HepG2 (cell line): Measurements from ENCODE around the gene OST4. TPM values are rescaled to one million over a fixed set of nuclear protein-coding genes. Genes with fewer than 3 reads are reported as not detected.

Experiments used
- CBFB ChIP-seq: sonication (generic); formaldehyde crosslinking; IDR thresholded peaks from 2 replicates; pipeline ENCODE4 v1.4.0; 2020; ENCODE audit warnings: missing genetic modification reagents
- ESRRA ChIP-seq: sonication (generic); formaldehyde crosslinking; IDR thresholded peaks from 2 replicates; pipeline ENCODE4 v1.5.1; 2020; ENCODE audit warnings: mild to moderate bottlenecking, low read depth, missing genetic modification reagents
- FOXK1 ChIP-seq: sonication (generic); formaldehyde crosslinking; IDR thresholded peaks from 2 replicates; pipeline ENCODE4 v1.4.0; 2020; ENCODE audit warnings: low read depth, missing genetic modification reagents, borderline replicate concordance
- HDAC6 ChIP-seq: fragments of 200-600 bp; sonication (generic); IDR thresholded peaks from 2 replicates; pipeline ENCODE4 v1.7.0; 2017; ENCODE audit warnings: mild to moderate bottlenecking, antibody characterized with exemption, low read length, low read depth
- ISL2 ChIP-seq: sonication (generic); formaldehyde crosslinking; IDR thresholded peaks from 2 replicates; pipeline ENCODE4 v1.5.0; 2020; ENCODE audit warnings: missing genetic modification reagents
- MXD4 ChIP-seq: IDR thresholded peaks from 2 replicates; pipeline ENCODE4 v1.6.1; 2016; ENCODE audit warnings: mild to moderate bottlenecking, missing biosample characterization, missing genetic modification reagents
- NFE2L1 ChIP-seq: sonication (generic); formaldehyde crosslinking; IDR thresholded peaks from 2 replicates; pipeline ENCODE4 v1.4.0; 2020; ENCODE audit warnings: missing genetic modification reagents, mild to moderate bottlenecking, borderline replicate concordance
- NR1H2 ChIP-seq: sonication (generic); formaldehyde crosslinking; IDR thresholded peaks from 2 replicates; pipeline ENCODE4 v1.8.1; 2022; ENCODE audit warnings: low read depth, missing genetic modification reagents, borderline replicate concordance
- REL ChIP-seq: sonication (generic); formaldehyde crosslinking; conservative IDR thresholded peaks from 2 replicates; pipeline ENCODE4 v1.8.0; 2022; ENCODE audit warnings: mild to moderate bottlenecking, missing genetic modification reagents, moderate library complexity
- SALL1 ChIP-seq: sonication (generic); formaldehyde crosslinking; IDR thresholded peaks from 2 replicates; pipeline ENCODE4 v1.8.0; 2022; ENCODE audit warnings: mild to moderate bottlenecking, missing genetic modification reagents
- ZFP1 ChIP-seq: IDR thresholded peaks from 2 replicates; pipeline ENCODE4 v1.6.1; 2016
- ZKSCAN8 ChIP-seq: IDR thresholded peaks from 2 replicates; pipeline ENCODE4 v1.6.1; 2016; ENCODE audit warnings: borderline replicate concordance, missing genetic modification reagents, missing compliant biosample characterization
- ZNF121 ChIP-seq: sonication (generic); formaldehyde crosslinking; IDR thresholded peaks from 2 replicates; pipeline ENCODE4 v1.5.0; 2020; ENCODE audit warnings: mild to moderate bottlenecking, missing genetic modification reagents
- ZNF274 ChIP-seq: sonication (generic); formaldehyde crosslinking; IDR thresholded peaks from 2 replicates; pipeline ENCODE4 v1.5.1; 2020; ENCODE audit warnings: mild to moderate bottlenecking, missing genetic modification reagents
- ZNF367 ChIP-seq: sonication (generic); formaldehyde crosslinking; IDR thresholded peaks from 2 replicates; pipeline ENCODE4 v1.4.0; 2020; ENCODE audit warnings: missing genetic modification reagents, borderline replicate concordance
- ZNF572 ChIP-seq: sonication (generic); formaldehyde crosslinking; IDR thresholded peaks from 2 replicates; pipeline ENCODE4 v1.5.1; 2020; ENCODE audit warnings: mild to moderate bottlenecking, missing genetic modification reagents
- ZNF713 ChIP-seq: sonication (generic); formaldehyde crosslinking; IDR thresholded peaks from 2 replicates; pipeline ENCODE4 v1.4.0; 2020; ENCODE audit warnings: mild to moderate bottlenecking, missing genetic modification reagents
- ZNF761 ChIP-seq: sonication (generic); formaldehyde crosslinking; conservative IDR thresholded peaks from 2 replicates; pipeline ENCODE4 v1.4.0; 2020; ENCODE audit warnings: mild to moderate bottlenecking, missing genetic modification reagents
- polyA plus RNA-seq, 8 experiments: library from polyadenylated mRNA; depleted of rRNA in 3 of 8; stranded (reverse) in 7 of 8; unstranded in 1 of 8; fragments of >200 nt; fragmentation: Illumina TruSeq in 4 of 8; extraction: Trizol in 4 of 8; gene quantifications; 2 replicates each; pipeline versions ENCODE4 v1.2.1 to v1.2.3, GENCODE V29; 2011 to 2016; ENCODE audit warnings: low read depth in 4 of 8, missing spikeins in 1 of 8, mixed read lengths in 1 of 8; ENCODE audit not compliant: insufficient read depth in 1 of 8
- total RNA-seq, 5 experiments: library from RNA; depleted of rRNA; stranded (reverse); fragments of >200 nt; fragmentation: Illumina TruSeq; extraction: Trizol; gene quantifications; 2 replicates each; pipeline ENCODE4 v1.2.3, GENCODE V29; 2016; ENCODE audit warnings: low read depth in 1 of 5
- TF ChIP-seq, protein P1 (sequence below): sonication (generic); formaldehyde crosslinking; IDR thresholded peaks from 2 replicates; pipeline ENCODE4 v1.5.1; 2020; ENCODE audit warnings: mild to moderate bottlenecking, missing genetic modification reagents
- TF ChIP-seq, protein P2 (sequence below): sonication (generic); formaldehyde crosslinking; IDR thresholded peaks from 2 replicates; pipeline ENCODE4 v1.5.0; 2020; ENCODE audit warnings: missing genetic modification reagents
- TF ChIP-seq, protein P3 (sequence below): IDR thresholded peaks from 2 replicates; pipeline ENCODE4 v1.6.1; 2012; ENCODE audit warnings: low read length, improper control_type of control experiment

Gene OST4
- total and polyA plus RNA-seq, 2 of the 13 experiments (the other 11 are each of a cell fraction or from before 2014, with no cell fraction given): 498 to 584 TPM

DNA sequence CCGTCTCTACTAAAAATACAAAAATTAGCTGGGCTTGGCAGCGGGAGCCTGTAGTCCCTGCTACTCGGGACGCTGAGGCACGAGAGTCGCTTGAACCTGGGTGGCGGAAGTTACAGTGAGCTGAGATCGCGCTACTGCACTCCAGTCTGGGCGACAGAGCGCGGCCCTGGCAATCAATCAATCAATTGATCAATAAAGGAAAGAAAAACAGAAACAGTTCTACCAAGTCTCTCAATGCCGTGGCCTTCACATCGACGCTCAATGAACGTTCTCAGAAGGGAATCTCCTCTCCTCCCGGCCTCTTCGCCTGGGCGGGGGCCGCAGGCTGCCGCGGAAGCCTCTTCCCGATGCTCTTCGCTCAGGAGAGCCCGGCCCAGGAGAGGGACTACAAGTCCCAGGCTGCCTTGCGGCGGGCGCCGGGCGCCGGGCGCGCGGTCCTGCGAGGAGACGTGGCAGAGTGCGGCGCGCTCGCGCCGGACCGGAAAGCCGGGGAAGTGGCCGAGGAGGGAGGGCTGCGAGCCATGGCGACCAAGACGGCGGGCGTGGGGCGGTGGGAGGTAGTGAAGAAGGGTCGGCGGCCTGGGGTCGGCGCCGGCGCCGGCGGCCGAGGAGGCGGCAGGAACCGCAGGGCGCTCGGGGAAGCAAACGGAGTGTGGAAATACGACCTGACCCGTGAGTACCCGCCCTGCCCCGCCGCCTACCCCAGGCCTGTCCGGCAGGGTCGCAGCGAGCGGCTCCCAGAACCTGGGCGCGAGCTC lies 38.8 kb downstream of the OST4 start, which contains the start of gene TMEM214 (continued):
- TF ChIP-seq, protein P1, sequence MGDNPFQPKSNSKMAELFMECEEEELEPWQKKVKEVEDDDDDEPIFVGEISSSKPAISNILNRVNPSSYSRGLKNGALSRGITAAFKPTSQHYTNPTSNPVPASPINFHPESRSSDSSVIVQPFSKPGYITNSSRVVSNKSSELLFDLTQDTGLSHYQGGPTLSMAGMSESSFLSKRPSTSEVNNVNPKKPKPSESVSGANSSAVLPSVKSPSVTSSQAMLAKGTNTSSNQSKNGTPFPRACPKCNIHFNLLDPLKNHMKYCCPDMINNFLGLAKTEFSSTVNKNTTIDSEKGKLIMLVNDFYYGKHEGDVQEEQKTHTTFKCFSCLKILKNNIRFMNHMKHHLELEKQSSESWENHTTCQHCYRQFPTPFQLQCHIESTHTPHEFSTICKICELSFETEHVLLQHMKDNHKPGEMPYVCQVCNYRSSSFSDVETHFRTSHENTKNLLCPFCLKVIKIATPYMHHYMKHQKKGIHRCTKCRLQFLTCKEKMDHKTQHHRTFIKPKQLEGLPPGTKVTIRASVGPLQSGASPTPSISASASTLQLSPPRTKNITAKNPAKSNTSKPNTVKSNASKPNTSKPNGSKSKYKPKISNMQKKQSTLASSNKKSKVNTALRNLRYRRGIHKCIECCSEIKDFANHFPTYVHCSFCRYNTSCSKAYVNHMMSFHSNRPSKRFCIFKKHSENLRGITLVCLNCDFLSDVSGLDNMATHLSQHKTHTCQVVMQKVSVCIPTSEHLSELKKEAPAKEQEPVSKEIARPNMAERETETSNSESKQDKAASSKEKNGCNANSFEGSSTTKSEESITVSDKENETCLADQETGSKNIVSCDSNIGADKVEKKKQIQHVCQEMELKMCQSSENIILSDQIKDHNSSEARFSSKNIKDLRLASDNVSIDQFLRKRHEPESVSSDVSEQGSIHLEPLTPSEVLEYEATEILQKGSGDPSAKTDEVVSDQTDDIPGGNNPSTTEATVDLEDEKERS (CRISPR knock-in tag): no peak; the same call in 1 of the 2 replicates
- TF ChIP-seq SALL1 (CRISPR knock-in tag): peak; percentile 40; the same call in 1 of the 2 replicates
- peak; percentile 62; the same call in 1 of the 2 replicates for TF ChIP-seq ZNF274
- no peak for TF ChIP-seq REL (CRISPR knock-in tag)
- TF ChIP-seq HDAC6: no peak
- TF ChIP-seq ZKSCAN8 (CRISPR knock-in tag): peak; percentile 66; the same call in 1 of the 2 replicates
- TF ChIP-seq NR1H2 (CRISPR knock-in tag): 0 out of 2 replicates have a peak, but pooled peaks have one; percentile 60
- TF ChIP-seq MXD4 (CRISPR knock-in tag): peak; percentile 89
- TF ChIP-seq ISL2 (CRISPR knock-in tag): peak; percentile 82
- no peak for TF ChIP-seq ZFP1 (CRISPR knock-in tag)
- peak; percentile 46; the same call in 1 of the 2 replicates for TF ChIP-seq ZNF121 (CRISPR knock-in tag)
- 0 out of 2 replicates have a peak, but pooled peaks have one; percentile 28 for TF ChIP-seq ZNF367
- TF ChIP-seq ESRRA: peak; percentile 17; the same call in 1 of the 2 replicates
- peak; percentile 84; the same call in 1 of the 2 replicates for TF ChIP-seq ZNF761 (CRISPR knock-in tag)
- TF ChIP-seq CBFB: peak; percentile 57; the same call in 1 of the 2 replicates
- 0 out of 2 replicates have a peak, but pooled peaks have one; percentile 21 for TF ChIP-seq ZNF713 (CRISPR knock-in tag)
- TF ChIP-seq NFE2L1 (CRISPR knock-in tag): no peak; the same call in 1 of the 2 replicates
- TF ChIP-seq, protein P2, sequence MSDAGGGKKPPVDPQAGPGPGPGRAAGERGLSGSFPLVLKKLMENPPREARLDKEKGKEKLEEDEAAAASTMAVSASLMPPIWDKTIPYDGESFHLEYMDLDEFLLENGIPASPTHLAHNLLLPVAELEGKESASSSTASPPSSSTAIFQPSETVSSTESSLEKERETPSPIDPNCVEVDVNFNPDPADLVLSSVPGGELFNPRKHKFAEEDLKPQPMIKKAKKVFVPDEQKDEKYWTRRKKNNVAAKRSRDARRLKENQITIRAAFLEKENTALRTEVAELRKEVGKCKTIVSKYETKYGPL (CRISPR knock-in tag): peak; percentile 23; the same call in 1 of the 2 replicates
- TF ChIP-seq, protein P3, sequence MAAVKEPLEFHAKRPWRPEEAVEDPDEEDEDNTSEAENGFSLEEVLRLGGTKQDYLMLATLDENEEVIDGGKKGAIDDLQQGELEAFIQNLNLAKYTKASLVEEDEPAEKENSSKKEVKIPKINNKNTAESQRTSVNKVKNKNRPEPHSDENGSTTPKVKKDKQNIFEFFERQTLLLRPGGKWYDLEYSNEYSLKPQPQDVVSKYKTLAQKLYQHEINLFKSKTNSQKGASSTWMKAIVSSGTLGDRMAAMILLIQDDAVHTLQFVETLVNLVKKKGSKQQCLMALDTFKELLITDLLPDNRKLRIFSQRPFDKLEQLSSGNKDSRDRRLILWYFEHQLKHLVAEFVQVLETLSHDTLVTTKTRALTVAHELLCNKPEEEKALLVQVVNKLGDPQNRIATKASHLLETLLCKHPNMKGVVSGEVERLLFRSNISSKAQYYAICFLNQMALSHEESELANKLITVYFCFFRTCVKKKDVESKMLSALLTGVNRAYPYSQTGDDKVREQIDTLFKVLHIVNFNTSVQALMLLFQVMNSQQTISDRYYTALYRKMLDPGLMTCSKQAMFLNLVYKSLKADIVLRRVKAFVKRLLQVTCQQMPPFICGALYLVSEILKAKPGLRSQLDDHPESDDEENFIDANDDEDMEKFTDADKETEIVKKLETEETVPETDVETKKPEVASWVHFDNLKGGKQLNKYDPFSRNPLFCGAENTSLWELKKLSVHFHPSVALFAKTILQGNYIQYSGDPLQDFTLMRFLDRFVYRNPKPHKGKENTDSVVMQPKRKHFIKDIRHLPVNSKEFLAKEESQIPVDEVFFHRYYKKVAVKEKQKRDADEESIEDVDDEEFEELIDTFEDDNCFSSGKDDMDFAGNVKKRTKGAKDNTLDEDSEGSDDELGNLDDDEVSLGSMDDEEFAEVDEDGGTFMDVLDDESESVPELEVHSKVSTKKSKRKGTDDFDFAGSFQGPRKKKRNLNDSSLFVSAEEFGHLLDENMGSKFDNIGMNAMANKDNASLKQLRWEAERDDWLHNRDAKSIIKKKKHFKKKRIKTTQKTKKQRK: no peak
- no peak; the same call in 1 of the 2 replicates for TF ChIP-seq FOXK1 (CRISPR knock-in tag)
- no peak; the same call in 1 of the 2 replicates for TF ChIP-seq ZNF572 (CRISPR knock-in tag)
